ENCODE measurements around the gene B9D1.

The B9D1 gene

DNA sequence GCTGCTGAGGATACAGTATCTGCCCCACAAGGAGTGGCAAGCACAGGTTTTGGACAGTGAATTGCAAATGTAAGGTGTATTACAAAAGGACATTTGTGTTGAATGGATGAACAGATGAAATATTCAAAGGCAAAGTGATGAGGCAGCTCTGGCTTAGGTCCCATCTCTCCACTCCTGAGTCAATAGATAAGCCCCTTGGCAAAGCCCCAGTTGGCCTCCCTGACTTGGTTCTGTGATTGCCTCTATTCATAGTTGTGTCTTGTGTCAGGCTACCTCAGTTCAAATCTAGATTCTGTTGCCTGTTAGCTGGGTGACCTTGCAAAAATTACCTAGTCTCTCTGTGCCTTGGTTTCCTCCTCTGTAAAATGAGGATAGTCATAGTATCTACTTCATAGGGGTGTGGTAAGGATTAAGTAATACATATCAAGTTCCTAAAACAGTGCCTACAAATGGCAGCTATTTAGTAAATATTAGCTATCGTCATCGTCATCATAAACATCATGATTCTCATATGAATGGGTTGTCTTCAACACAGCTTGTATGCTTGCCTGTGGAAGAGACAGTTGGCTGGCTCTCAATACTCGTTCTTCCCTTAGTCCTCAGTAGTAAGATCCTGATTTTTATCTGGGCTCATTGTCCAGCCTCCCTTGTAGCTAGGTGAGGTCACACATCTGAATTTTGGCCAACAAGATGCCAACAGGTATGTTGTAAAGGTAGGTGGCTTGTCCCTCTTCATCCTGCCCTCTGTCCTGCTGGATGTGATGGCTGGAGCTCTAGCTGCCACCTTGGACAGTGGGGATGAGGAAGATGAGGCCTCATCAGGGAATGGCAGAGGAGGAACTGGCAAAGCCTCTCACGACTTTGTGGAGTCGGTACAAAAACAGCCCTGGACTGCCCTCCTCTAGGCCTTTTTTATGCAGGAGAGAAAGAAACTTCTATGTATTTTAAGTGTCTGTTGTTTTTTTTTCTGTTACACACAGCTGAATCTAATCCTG is 26.6 kb upstream of the B9D1 start:
- no peak for DNase-seq

DNA sequence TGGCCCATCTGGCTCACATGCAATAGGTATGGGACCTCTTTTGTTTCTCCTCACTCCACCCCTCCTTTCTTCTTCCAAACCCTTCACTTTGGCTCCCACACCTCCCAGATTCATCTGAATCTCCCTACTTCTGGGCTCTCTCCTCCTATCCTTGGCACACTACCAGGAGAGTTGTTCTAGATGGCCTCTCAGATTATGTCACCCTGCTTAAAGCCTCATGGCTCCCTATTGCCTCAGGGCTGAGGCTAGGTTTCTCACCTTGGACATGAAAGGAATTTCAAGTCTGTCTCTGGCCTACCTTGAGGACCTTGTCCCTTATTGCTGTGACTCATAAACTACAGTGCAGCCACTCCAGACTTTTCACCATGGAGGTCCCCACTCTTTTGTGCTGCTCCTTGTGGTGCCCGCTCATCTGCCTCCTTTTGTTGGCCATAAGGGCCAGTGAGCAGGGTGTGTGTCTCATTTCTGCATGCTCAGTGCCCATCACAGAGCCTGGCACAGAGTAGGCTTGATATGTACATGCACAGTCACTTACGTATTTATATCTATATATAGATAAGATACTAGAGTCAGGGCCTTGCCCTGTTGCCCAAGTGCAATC is 25.5 kb upstream of the B9D1 start:
- no peak for DNase-seq

DNA sequence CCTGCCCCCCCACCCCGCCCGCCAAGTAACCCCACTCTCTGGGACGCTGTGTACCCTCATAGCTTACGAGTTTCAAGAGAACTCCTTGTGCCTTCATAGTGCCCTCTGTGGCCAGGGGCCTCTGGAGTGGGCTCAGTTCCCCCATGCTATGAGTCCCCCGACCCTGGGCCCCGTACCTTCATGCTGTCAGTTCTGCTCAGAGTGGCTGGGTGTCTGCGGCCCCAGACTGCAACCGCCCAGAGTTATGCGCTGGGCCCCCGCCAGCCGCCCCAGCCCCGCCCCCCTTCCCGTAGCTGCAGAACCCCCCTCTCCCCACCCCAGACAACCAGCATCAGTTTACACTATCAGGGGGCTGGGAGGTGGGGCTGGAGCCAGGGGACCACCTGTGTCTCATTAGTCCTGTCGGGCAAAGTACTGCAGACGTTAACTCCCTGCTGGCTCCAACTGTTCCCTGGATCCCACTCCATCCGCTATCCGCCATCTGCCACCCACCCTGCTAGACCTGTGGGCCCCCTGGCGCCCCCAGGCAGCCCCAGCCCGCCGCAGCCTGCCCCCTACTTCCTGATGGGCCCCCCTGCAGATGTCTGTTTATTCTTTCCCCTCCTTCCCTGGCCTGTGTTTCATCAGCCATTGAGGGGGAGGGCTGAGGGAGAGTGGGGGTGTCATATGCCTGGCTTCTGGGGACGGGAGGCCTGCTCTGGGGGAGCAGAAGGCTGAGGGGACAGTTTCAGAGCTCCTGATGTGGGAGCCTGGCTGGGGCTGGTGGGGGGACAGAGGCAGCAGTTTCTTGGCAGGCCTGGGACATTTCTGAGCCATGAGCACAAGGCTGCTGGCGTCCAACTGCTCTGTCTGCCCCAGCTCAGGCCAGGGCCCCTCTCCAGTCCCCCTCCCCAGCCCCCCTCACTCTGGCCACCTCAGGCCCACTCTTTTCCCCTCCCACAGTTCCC is 24.7 kb upstream of the B9D1 start, which contains the start of gene MFAP4:
MFAP4 (minus strand) TSS at position 217 of the 947 bp plus-strand sequence; CDS start at position 182, 35 bp downstream.
- DNase-seq: no peak

DNA sequence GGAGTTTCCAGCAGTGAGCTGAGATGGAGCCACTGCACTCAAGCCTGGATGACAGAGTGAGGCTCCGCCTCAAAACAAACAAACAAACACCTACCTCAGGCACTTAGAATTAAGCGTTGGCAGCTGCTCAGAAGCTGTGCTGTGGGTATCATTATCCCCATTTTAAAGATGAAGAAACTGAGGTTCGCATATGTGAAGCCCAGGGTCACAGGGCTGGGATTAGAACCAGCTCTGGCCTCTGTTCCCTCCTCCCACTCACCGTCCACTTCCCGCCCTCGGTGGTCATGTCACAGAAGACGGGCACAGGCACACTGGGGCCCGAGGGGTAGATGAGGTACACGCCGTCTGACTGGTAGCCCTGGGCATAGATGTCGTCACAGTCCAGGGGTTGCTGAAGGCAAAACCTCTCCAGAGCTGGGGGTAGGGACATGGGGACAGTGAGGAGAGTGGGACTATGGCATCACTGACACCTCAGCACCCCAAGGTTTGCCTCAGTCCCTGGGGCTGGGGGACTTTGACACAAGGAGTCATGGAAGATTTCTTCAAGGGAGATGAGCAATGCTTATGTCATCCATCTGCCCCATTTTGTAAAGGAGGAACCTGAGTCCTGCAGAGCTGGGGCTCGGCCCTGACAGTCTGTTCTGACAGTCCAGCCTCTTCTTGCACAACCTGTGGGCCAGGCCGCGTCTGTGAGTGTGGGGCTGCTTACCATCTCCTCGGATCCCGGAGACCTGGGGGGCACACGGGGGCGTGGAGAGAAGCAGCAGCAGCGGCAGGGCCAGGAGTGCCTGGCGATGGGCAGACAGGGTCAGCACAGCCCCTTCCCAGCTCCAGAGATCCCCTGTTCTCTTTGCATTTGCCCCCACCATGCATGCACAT is 23.8 kb upstream of the B9D1 start:
- peak in 1 of 2 donors; percentile 69 for DNase-seq

DNA sequence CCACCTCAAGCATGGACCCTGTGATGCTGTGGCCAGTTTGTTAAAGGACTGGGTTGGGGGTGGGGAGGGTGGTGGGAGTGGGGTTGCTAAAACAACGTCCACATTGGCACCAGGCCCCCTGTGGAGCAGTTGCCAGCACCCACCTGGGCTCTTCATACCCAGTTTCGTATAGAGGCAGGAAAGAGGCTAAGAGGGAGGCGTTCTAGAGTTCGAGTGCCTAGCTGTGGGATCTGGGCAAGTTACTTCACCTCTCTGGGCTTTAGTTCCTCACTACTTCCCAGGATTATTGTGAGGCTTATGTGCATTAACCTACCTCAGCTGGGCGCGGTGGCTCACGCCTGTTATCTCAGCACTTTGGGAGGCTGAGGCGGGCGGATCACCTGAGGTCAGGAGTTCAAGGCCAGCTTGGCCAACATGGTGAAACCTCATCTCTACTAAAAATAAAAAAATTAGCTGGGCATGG is 23.0 kb upstream of the B9D1 start:
- no peak for DNase-seq

DNA sequence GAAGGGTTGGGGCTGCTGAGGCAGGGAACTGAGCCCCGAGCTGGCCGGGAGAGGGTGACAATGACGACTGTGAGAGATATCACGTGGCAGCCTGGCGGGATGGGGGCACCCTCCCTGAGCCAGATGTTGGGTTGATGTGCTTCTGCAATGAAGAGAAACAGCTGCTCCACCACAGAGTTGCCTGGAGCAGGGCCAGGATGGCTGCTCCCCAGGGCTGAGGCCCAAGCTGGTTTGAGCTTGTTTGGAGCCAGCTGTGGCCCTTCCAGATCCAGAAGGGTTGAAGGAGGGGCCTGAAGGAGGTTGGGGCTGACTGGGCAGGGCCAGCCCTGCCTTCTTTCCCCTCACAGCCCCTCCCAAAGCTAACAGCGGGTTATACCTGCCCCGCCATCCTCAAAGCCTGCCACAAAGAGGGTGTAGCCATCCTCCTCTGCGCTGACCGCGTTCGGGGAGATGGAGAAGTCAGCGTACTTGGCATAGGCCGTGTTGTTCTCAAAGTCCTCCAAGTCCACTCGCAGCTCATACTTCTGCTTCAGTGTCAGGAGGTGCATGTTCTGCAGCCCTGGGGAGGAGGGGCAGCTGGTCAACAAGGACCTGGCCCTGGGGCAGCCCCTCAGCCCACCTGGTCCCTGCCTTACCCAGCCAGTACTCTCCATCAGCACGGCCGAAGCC is 22.3 kb upstream of the B9D1 start:
- no peak for DNase-seq

DNA sequence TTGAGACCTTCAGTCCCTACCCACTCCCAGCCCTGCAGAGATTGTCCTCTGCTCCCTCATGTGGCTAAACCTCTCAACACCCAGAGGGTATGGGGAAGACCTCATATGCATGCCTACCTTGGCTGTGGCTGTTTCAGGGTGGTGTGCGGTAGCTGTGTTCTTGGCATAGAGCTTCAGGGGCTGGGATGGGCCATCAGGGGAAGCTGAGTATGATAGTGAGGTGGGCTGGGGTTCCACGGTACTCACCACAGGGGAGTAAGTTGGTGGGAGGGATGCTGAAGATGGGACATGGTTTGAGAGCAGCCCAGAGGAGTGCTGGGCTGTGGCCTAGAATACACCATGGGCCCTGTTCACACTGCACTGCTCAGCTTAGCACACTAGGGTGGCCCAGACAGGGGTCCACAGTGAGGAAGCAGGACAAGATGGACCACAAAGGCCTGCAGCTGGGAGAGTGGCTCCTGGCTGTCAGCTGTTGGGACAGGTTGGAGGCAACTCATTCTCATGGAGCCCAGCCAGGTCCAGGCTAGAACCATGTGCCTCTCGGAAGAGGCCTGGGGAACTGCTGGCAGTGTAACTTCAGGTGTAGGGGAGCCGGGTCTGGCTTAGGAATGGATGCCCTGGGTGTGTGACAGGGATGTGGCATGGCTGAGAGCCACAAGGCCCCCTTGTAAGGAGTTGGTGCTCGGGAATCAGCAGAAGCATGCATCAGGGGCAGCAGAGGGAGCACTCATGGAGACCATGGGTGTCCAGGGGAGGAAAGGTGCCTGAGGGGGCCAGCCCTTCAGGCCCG is 21.4 kb upstream of the B9D1 start:
- DNase-seq: no peak

DNA sequence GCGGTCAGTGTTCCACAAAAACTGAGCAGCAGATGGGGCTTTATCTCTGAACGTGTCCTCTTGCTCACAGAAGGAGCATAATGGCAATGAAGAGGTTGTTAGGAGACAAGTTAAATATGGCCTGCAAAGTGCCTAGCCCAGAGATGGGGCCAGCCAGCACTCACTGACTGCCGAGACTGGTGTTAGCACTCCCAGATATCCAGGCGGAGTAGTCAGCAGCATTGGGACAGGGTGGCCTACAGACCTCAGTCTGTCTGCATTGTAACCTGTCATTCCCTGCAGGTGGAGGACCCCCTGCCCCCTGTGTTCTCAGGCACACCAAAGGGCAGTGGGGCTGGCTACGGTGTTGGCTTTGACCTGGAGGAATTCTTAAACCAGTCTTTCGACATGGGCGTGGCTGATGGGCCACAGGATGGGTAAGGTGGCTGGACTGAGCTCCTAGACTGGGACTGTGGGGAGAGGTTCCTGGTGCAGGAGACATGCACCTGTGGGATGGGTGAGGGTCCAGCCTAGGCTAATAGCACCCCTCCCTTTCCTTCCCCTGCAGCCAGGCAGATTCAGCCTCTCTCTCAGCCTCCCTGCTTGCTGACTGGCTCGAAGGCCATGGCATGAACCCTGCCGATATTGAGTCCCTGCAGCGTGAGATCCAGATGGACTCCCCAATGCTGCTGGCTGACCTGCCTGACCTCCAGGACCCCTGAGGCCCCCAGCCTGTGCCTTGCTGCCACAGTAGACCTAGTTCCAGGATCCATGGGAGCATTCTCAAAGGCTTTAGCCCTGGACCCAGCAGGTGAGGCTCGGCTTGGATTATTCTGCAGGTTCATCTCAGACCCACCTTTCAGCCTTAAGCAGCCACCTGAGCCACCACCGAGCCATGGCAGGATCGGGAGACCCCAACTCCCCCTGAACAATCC is 20.3 kb upstream of the B9D1 start:
- no peak for DNase-seq

DNA sequence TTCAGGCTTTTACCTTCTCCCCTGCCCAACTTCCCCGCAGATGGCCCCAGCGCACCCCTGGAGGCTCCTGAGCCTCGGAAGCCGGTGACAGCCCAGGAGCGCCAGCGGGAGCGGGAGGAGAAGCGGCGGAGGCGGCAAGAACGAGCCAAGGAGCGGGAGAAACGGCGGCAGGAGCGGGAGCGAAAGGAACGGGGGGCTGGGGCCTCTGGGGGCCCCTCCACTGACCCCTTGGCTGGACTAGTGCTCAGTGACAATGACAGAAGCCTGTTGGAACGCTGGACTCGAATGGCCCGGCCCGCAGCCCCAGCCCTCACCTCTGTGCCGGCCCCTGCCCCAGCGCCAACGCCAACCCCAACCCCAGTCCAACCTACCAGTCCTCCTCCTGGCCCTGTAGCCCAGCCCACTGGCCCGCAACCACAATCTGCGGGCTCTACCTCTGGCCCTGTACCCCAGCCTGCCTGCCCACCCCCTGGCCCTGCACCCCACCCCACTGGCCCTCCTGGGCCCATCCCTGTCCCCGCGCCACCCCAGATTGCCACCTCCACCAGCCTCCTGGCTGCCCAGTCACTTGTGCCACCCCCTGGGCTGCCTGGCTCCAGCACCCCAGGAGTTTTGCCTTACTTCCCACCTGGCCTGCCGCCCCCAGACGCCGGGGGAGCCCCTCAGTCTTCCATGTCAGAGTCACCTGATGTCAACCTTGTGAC is 19.4 kb upstream of the B9D1 start:
- DNase-seq: no peak

DNA sequence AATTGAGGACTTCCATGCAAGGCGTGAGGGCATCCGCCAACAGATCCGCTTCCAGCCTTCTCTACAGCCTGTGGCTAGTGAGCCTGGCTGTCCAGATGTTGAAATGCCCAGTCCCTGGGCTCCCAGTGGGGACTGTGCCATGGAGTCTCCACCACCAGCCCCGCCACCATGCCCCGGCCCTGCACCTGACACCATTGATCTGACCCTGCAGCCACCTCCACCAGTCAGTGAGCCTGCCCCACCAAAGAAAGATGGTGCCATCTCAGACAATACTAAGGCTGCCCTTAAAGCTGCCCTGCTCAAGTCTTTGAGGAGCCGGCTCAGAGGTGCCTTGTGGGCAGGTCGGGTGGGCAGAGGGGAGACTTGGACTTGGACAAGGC is 18.8 kb upstream of the B9D1 start:
- no peak for DNase-seq

DNA sequence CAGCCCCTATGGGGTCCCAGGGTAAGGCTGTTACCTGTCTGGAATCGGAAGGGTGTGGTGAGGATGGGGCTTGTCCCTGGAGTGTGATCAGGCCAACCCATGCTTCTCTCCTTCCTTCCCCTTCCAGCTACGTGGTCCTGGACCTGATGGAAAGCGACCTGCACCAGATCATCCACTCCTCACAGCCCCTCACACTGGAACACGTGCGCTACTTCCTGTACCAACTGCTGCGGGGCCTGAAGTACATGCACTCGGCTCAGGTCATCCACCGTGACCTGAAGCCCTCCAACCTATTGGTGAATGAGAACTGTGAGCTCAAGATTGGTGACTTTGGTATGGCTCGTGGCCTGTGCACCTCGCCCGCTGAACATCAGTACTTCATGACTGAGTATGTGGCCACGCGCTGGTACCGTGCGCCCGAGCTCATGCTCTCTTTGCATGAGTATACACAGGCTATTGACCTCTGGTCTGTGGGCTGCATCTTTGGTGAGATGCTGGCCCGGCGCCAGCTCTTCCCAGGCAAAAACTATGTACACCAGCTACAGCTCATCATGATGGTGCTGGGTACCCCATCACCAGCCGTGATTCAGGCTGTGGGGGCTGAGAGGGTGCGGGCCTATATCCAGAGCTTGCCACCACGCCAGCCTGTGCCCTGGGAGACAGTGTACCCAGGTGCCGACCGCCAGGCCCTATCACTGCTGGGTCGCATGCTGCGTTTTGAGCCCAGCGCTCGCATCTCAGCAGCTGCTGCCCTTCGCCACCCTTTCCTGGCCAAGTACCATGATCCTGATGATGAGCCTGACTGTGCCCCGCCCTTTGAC is 18.2 kb upstream of the B9D1 start:
- DNase-seq: no peak

DNA sequence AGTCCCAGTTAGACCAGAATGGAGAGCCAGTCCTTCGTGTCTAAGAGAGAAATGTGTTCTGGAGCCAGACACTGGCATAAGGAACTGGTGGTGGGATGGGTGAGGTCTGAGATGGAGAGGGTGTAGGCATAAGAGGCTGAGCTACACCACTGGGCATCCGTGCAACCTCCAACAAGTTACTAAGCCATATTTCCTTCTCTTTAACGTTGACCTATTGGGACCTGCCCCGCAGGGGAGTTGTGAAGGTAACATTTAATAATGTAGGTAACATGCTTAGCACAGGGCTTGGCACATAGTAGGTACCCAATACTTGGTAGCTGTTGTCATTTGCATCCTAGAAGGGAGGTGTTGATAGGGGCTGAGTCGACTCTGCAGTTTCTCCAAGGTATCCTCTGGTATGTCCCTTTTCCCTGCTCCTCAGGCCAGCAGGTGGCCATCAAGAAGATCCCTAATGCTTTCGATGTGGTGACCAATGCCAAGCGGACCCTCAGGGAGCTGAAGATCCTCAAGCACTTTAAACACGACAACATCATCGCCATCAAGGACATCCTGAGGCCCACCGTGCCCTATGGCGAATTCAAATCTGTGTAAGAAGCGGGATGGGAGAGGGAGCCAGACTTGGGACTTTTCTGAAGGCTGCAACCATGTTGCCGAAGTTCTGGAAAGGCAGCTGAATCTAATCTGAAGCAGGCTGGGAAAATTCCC is 17.0 kb upstream of the B9D1 start:
- no peak for DNase-seq

DNA sequence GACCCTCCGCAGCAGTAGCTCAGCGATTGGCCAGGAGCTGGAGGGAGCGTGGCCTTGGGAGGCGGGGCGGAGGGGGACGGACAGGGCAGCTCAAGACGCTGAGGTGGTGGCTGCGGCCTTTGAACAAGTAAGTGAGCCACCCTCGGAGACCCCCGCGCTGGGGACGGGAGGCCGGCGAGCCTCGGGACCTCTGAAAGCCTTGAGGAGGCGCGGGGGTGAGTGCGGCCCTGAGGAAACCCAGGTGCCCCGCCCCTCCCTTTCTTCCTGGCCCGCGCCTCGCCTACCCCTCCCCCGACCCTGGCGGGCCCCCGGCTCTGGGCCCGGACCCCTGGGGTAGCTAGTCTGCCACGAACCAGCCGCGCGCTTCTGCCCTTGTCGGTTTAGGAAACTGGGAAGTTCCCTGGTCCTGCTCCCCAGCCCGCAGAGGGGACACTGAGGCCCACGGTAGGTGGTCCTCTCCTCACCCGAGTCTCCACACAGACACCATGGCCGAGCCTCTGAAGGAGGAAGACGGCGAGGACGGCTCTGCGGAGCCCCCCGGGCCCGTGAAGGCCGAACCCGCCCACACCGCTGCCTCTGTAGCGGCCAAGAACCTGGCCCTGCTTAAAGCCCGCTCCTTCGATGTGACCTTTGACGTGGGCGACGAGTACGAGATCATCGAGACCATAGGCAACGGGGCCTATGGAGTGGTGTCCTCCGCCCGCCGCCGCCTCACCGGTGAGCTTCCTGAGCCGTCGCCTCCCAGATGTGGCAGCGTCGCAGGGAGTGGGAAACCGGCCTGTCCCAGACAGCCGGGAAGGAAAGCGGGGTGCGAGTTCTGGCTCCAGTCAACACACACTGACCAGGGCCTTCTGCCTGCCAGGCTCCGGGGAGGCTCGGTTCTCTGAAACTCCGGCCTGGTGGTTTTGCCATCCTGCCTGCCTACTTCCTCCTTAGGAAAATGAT is 16.2 kb upstream of the B9D1 start, which contains the start of gene MAPK7:
MAPK7 (plus strand) TSS at position 83 of the 945 bp plus-strand sequence; CDS start at position 486, 403 bp downstream.
- no peak for DNase-seq

DNA sequence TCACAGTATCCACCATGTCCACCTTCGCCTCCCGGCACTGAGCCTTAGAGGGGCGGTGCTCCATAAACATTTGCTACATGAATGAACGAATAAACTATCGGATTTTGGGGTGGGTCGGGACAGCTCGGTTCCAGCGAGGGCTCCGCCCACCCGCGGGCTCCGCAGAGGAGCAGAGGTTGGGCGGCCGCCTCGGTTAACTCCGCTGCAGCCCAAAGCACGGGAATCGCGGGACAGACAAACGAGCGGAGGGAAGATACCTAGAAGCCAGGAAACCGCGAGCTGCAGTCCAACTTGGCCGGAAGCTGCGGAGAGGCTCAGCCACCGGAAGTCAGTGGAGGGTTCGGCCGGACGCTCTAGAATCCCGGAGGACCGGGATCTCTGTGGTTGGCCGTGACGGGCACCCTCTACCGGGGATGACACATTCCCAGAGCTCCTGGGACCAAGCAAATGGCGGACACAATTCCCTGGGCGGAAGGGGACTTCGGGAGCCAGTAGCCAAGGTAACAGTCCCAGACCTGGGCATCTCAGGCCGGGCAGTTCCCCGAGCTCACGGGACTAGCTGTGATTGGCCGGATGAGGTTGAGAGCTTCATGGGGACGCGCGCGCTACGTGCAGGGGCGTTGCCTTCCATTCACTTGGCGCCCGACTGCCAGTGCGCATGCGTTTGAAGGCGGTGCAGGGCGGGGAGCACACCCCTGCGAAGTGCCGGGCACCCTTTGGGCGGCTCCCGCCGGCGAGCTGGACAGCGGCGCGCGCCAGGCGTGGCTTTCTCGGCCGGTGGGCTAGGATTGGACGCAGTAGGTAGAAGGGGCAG is 15.3 kb upstream of the B9D1 start:
- DNase-seq: peak; percentile 97 to 98

DNA sequence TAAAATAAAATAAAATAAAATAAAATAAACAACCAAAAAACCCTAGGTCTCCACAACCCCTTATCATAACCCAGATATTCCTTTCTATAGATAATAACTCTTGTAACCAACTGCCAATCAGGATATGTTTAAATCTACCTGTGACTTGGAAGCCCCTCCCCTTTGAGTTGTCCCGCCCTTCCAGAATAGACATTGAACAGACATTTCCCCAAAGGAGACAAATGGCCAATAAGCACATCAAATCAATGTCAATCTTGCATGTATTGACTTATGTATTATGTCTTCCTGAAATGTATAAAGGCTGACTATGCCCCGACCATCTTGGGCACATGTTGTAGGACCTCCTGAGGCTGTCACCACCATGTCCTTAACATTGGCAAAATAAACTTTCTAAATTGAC is 14.3 kb upstream of the B9D1 start:
- peak in 1 of 2 donors; percentile 33 for DNase-seq
